Tibial artery (tissue), 4 donors: ENCODE results near the gene CDK6.

ENCODE experiments used
- DNase-seq, 2 donors: peaks; one replicate each; pipeline ENCODE4 v3.0.0-alpha.2; 2019
- H3K27ac ChIP-seq, 2 donors: fragments of 200-600 bp; sonication (generic) in 1 of 2; 1 replicate in 1 of 2; 2 replicates in 1 of 2; pipeline ENCODE4 v1.5.1; 2018 to 2019; ENCODE audit warnings: mild to moderate bottlenecking in 1 of 2
- H3K27me3 ChIP-seq, 2 donors: fragments of 200-600 bp; sonication (generic) in 1 of 2; one replicate each; pipeline versions ENCODE4 v1.5.1 to v1.6.0; 2016 to 2019
- H3K36me3 ChIP-seq, 3 donors: fragments of 200-600 bp; sonication (generic) in 2 of 3; one replicate each; pipeline ENCODE4 v1.5.1; 2016 to 2019; ENCODE audit warnings: mild to moderate bottlenecking in 2 of 3
- H3K4me1 ChIP-seq, 4 donors: fragments of 200-600 bp; sonication (generic) in 2 of 4; 1 replicate in 3 of 4; 2 replicates in 1 of 4; pipeline ENCODE4 v1.5.1; 2016 to 2019
- H3K4me3 ChIP-seq, 2 donors: fragments of 200-600 bp; sonication (generic) in 1 of 2; 1 replicate in 1 of 2; 2 replicates in 1 of 2; pipeline ENCODE4 v1.5.1; 2018 to 2019; ENCODE audit warnings: mild to moderate bottlenecking in 2 of 2
- H3K9me3 ChIP-seq, 3 donors: fragments of 200-600 bp; sonication (generic) in 1 of 3; one replicate each; pipeline ENCODE4 v1.5.1; 2016 to 2019
- CTCF ChIP-seq, 2 experiments: fragments of 200-600 bp in 1 of 2; fragments of 450-650 bp in 1 of 2; IDR thresholded peaks; one replicate each; pipeline ENCODE4 v1.5.1; 2017 to 2019; ENCODE audit warnings: antibody characterized with exemption in 2 of 2, mild to moderate bottlenecking in 1 of 2, moderate library complexity in 1 of 2
- intact Hi-C: fragments of 100-400 bp; cut with DNase I; formaldehyde crosslinking; loops from one replicate; pipeline ENCODE4 v1.15.0; 2023; ENCODE audit warnings: low total_unique reads

The CDK6 gene

GRCh38 chr7:92588561-92588960 is 247.8 kb downstream of the CDK6 start:
- Histone ChIP-seq H3K4me3 (peak overlapping the region; percentile 75 to 90), H3K4me1 (peaks cover 0 to 53% (median 30%) of the 10 kb centered on the region in 4 donors), H3K9me3 (no peaks in the 10 kb centered on the region), H3K27ac (no peak overlapping the region), H3K36me3 (no peaks in the 10 kb centered on the region), H3K27me3 (no peaks in the 10 kb centered on the region)
- DNase-seq, result no peak
- TF ChIP-seq CTCF (IDR thresholded peaks at IDR 0.05), result no peak
- intact Hi-C loops, result no loop called here

GRCh38 chr7:92586841-92587240 is 249.5 kb downstream of the CDK6 start:
- H3K27ac ChIP-seq, result peak overlapping the region in 1 of 2 donors; percentile 32
- no peaks in the 10 kb centered on the region for H3K9me3 ChIP-seq
- no peak for DNase-seq
- H3K27me3 ChIP-seq, result no peaks in the 10 kb centered on the region
- peaks cover 0 to 53% (median 30%) of the 10 kb centered on the region in 4 donors for H3K4me1 ChIP-seq
- H3K36me3 ChIP-seq, result no peaks in the 10 kb centered on the region
- TF ChIP-seq CTCF (IDR thresholded peaks at IDR 0.05), result no peak
- intact Hi-C loops, result no loop called here
- H3K4me3 ChIP-seq, result no peak overlapping the region

GRCh38 chr7:92586403-92586802 is 250.0 kb downstream of the CDK6 start:
- Histone ChIP-seq H3K4me1 (peaks cover 0 to 53% (median 30%) of the 10 kb centered on the region in 4 donors), H3K27me3 (no peaks in the 10 kb centered on the region), H3K36me3 (no peaks in the 10 kb centered on the region), H3K4me3 (no peak overlapping the region), H3K27ac (peak overlapping the region in 1 of 2 donors; percentile 32), H3K9me3 (no peaks in the 10 kb centered on the region)
- DNase-seq, result no peak
- no peak for TF ChIP-seq CTCF (IDR thresholded peaks at IDR 0.05)
- intact Hi-C loops, result no loop called here

- intact Hi-C loops, result no loop called here
- no peak for DNase-seq
- Histone ChIP-seq H3K36me3 (peaks cover 5 to 12% (median 5%) of the 10 kb centered on the region in 3 donors), H3K27ac (no peak overlapping the region), H3K27me3 (no peaks in the 10 kb centered on the region), H3K4me1 (peaks cover 0 to 50% (median 30%) of the 10 kb centered on the region in 4 donors), H3K9me3 (no peaks in the 10 kb centered on the region), H3K4me3 (no peak overlapping the region)
- TF ChIP-seq CTCF (IDR thresholded peaks at IDR 0.05), result no peak
Measured at GRCh38 chr7:92584953-92585352, 251.4 kb downstream of the CDK6 start.

- intact Hi-C loops, result no loop called here
- Histone ChIP-seq H3K4me1 (peaks cover 0 to 34% (median 18%) of the 10 kb centered on the region in 4 donors), H3K27ac (no peak overlapping the region), H3K4me3 (no peak overlapping the region), H3K27me3 (no peaks in the 10 kb centered on the region), H3K9me3 (no peaks in the 10 kb centered on the region), H3K36me3 (peaks cover 17 to 32% (median 22%) of the 10 kb centered on the region in 3 donors)
- TF ChIP-seq CTCF (IDR thresholded peaks at IDR 0.05), result no peak
- DNase-seq, result no peak
Measured at GRCh38 chr7:92582948-92583347, 253.4 kb downstream of the CDK6 start.

GRCh38 chr7:92576296-92576695 is 260.1 kb downstream of the CDK6 start:
- no peak overlapping the region for H3K27ac ChIP-seq
- no peaks in the 10 kb centered on the region for H3K4me1 ChIP-seq
- DNase-seq, result no peak
- H3K9me3 ChIP-seq, result no peaks in the 10 kb centered on the region
- TF ChIP-seq CTCF (IDR thresholded peaks at IDR 0.05), result no peak
- intact Hi-C loops, result loop anchor here (10.0 kb wide), 1 partner anchor 81 kb away; no protein-coding TSS in a partner anchor
- H3K4me3 ChIP-seq, result no peak overlapping the region
- H3K36me3 ChIP-seq, result peaks cover 66 to 86% (median 72%) of the 10 kb centered on the region in 3 donors
- H3K27me3 ChIP-seq, result no peaks in the 10 kb centered on the region
